AG10803 (cell line): Measurements from ENCODE around the gene C2orf78.

Experiments
- DNase-seq: peaks from one replicate; pipeline ENCODE4 v3.0.0; 2010; ENCODE audit warnings: low read depth
- H3K4me3 ChIP-seq: 2 replicates; pipeline ENCODE4 v1.5.1; 2011; ENCODE audit warnings: mild to moderate bottlenecking, low read length, control low read depth
- CTCF ChIP-seq: conservative IDR thresholded peaks from 2 replicates; pipeline ENCODE4 v1.5.1; 2011; ENCODE audit warnings: mild to moderate bottlenecking, low read length, control low read depth, inconsistent platforms

The C2orf78 gene

GRCh38 chr2:73828818-73829570, 45.0 kb downstream of the C2orf78 start, which contains the start of gene STAMBP:
STAMBP (plus strand) TSS chr2:73828961; CDS start chr2:73830857, 1,896 bp downstream.
- DNase-seq = peak; percentile 90
- H3K4me3 ChIP-seq = peak within 1 kb of the TSS; percentile 76
- TF ChIP-seq CTCF = no peak

GRCh38 chr2:73830871-73831401, 47.0 kb downstream of the C2orf78 start:
- no peak for TF ChIP-seq CTCF
- H3K4me3 ChIP-seq = no peak overlapping the region
- peak; percentile 84 for DNase-seq

DNA sequence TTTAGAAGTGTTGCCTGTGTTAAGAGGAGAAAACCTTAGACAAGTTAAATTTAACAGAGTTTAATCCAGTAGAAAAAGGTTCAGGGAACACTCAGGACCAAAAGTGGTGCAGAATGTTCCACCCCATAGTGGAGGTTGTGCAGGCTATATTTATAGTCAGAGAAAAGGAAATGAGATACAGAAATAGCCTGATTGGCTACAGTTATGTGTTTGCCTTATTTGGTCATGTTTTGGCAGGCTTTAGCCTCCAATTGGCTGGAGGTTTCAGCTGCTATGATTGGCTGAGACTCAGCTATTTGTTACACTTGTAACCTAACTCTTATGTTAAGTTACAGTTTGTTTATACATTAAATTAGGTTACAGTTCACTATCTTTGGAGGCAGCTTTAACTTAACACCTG, 48.9 kb downstream of the C2orf78 start:
- no peak for DNase-seq
- H3K4me3 ChIP-seq = no peak overlapping the region
- TF ChIP-seq CTCF = no peak

GRCh38 chr2:73836141-73836943, 52.4 kb downstream of the C2orf78 start:
- TF ChIP-seq CTCF = no peak
- no peak for DNase-seq

DNA sequence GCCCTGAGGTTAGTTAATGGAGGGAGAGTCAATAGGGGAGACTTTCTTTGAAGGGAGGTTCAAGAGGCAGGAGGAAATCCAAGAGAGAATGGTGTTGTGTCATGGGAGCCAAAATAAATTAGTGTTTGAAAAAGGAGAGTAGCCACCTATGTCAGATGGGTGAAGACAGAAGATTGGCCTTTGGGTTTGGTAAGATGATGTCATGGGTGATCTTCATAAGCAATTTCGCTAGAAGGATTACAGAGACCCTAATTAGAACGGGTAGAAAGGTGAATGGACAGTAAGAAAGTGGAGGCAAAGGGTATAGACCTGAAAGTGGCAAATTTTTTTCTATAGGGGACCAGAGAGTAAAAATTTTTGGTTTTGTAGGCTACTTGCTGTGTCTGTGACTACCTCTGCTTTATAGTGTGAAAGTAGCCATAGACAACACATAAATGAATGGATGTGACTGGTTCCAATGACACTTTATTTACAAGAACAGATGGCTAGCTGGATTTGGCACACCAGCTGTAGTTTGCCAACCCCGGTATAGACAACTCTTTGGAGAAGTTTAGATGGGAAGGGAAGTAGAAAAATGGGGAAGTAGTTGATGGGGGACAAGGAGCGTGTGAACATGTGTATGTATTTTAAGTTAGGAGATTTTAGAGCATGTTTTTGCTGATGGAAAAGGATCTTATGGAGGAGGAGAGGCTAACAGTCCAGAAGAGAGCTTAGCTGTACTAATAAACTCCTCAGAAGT, 54.0 kb downstream of the C2orf78 start:
- DNase-seq = no peak
- no peak for TF ChIP-seq CTCF

More at GRCh38 chr2:73836141-73836943, 52.4 kb downstream of the C2orf78 start:
- no peak overlapping the region for H3K4me3 ChIP-seq

GRCh38 chr2:73838889-73839534, 55.0 kb downstream of the C2orf78 start:
- no peak overlapping the region for H3K4me3 ChIP-seq
- no peak for DNase-seq
- TF ChIP-seq CTCF = no peak

More for the DNA sequence above, 54.0 kb downstream of the C2orf78 start:
- H3K4me3 ChIP-seq = no peak overlapping the region
